ENCODE measurements around the gene DMRT2. TPM values are rescaled to one million over a fixed set of nuclear protein-coding genes. Genes with fewer than 3 reads are reported as not detected.

The DMRT2 gene
- total RNA-seq, result 0.12 TPM
- long read RNA-seq, partial matches to known transcripts, result 0 of 1 reads
- long read RNA-seq, other reads (novel, unspliced or antisense), result 0 of 1 reads

- intact Hi-C loops (cut with micrococcal nuclease), result no loop called here
- DNase-seq (peak; percentile 90), ATAC-seq (peak; percentile 96)
Observed at GRCh38 chr9:1050125-1050895, at the start of gene DMRT2. TSS of gene DMRT2 (plus strand) at chr9:1050357. CDS start at chr9:1051614, 1,257 bp downstream.

- DNase-seq, result no peak
- intact Hi-C loops (cut with micrococcal nuclease), result no loop called here
- no peak for ATAC-seq
Observed at GRCh38 chr9:1001838-1002237, 48.3 kb upstream of the DMRT2 start.

- ATAC-seq, result no peak
Observed at GRCh38 chr9:1002678-1003077, 47.5 kb upstream of the DMRT2 start.

GRCh38 chr9:1005043-1005667 lies 45.0 kb upstream of the DMRT2 start:
- DNase-seq (no peak), ATAC-seq (peak; percentile 45)
- intact Hi-C loops (cut with micrococcal nuclease), result loop anchor here (5.0 kb wide), 1 partner anchor 113 kb away; no protein-coding TSS in a partner anchor

More at GRCh38 chr9:1002678-1003077, 47.5 kb upstream of the DMRT2 start:
- intact Hi-C loops (cut with micrococcal nuclease), result no loop called here
- DNase-seq, result no peak

- DNase-seq (no peak), ATAC-seq (no peak)
- intact Hi-C loops (cut with micrococcal nuclease), result loop anchor here (5.0 kb wide), 1 partner anchor 115 kb away; no protein-coding TSS in a partner anchor
Observed at GRCh38 chr9:1007312-1007711, 42.8 kb upstream of the DMRT2 start.

- no peak for ATAC-seq
- no peak for DNase-seq
- intact Hi-C loops (cut with micrococcal nuclease), result loop anchor here (5.0 kb wide), 1 partner anchor 116 kb away; no protein-coding TSS in a partner anchor
Observed at GRCh38 chr9:1008216-1008615, 41.9 kb upstream of the DMRT2 start.

GRCh38 chr9:1009101-1009707 lies 41.0 kb upstream of the DMRT2 start:
- intact Hi-C loops (cut with micrococcal nuclease), result loop anchor here (5.0 kb wide), 1 partner anchor 117 kb away; no protein-coding TSS in a partner anchor
- DNase-seq, result peak; percentile 88
- peak; percentile 96 for ATAC-seq

GRCh38 chr9:1013021-1013420 lies 37.1 kb upstream of the DMRT2 start:
- intact Hi-C loops (cut with micrococcal nuclease), result loop anchor here (5.0 kb wide), 1 partner anchor 211 kb away; no protein-coding TSS in a partner anchor
- ATAC-seq (no peak), DNase-seq (no peak)

GRCh38 chr9:1014225-1014624 lies 35.9 kb upstream of the DMRT2 start:
- intact Hi-C loops (cut with micrococcal nuclease), result loop anchor here (5.0 kb wide), 1 partner anchor 212 kb away; no protein-coding TSS in a partner anchor

GRCh38 chr9:1014640-1015039 lies 35.5 kb upstream of the DMRT2 start:
- ATAC-seq (no peak), DNase-seq (no peak)
- intact Hi-C loops (cut with micrococcal nuclease), result loop anchor here (5.0 kb wide), 1 partner anchor 212 kb away; no protein-coding TSS in a partner anchor

More at GRCh38 chr9:1014225-1014624, 35.9 kb upstream of the DMRT2 start:
- no peak for DNase-seq
- ATAC-seq, result no peak

- DNase-seq (no peak), ATAC-seq (peak; percentile 38)
- intact Hi-C loops (cut with micrococcal nuclease), result no loop called here
Observed at GRCh38 chr9:1018121-1018520, 32.0 kb upstream of the DMRT2 start.

- intact Hi-C loops (cut with micrococcal nuclease), result no loop called here
- no peak for DNase-seq
- no peak for ATAC-seq
Observed at GRCh38 chr9:1024112-1024511, 26.0 kb upstream of the DMRT2 start.

- ATAC-seq (no peak), DNase-seq (no peak)
- intact Hi-C loops (cut with micrococcal nuclease), result no loop called here
Observed at GRCh38 chr9:1025131-1025530, 25.0 kb upstream of the DMRT2 start.

GRCh38 chr9:1026219-1026618 lies 23.9 kb upstream of the DMRT2 start:
- DNase-seq (no peak), ATAC-seq (no peak)
- intact Hi-C loops (cut with micrococcal nuclease), result no loop called here

GRCh38 chr9:1028501-1029190 lies 21.5 kb upstream of the DMRT2 start:
- DNase-seq (no peak), ATAC-seq (no peak)
- intact Hi-C loops (cut with micrococcal nuclease), result no loop called here

- intact Hi-C loops (cut with micrococcal nuclease), result no loop called here
- DNase-seq (no peak), ATAC-seq (no peak)
Observed at GRCh38 chr9:1031951-1032601, 18.1 kb upstream of the DMRT2 start.

- intact Hi-C loops (cut with micrococcal nuclease), result no loop called here
- DNase-seq, result no peak
- ATAC-seq, result no peak
Observed at GRCh38 chr9:1034271-1034670, 15.9 kb upstream of the DMRT2 start.

- DNase-seq (no peak), ATAC-seq (no peak)
- intact Hi-C loops (cut with micrococcal nuclease), result no loop called here
Observed at GRCh38 chr9:1039589-1039988, 10.6 kb upstream of the DMRT2 start.

GRCh38 chr9:1042466-1042865 lies 7.7 kb upstream of the DMRT2 start:
- no peak for ATAC-seq
- DNase-seq, result peak; percentile 40
- intact Hi-C loops (cut with micrococcal nuclease), result no loop called here

Data from left ventricle myocardium superior (tissue), 1 donor.